PC-3 (cell line): ENCODE measurements around the gene CASP1.

Experiments
- EZH2 ChIP-seq: fragments of 300-600 bp; sonication (generic); IDR thresholded peaks from one replicate; pipeline ENCODE4 v1.6.1; 2017; ENCODE audit warnings: antibody characterized with exemption, mild to moderate bottlenecking, low read length; ENCODE audit not compliant: unreplicated experiment
- EZH2phosphoT487 ChIP-seq: fragments of 300-600 bp; sonication (generic); IDR thresholded peaks from 2 replicates; pipeline ENCODE4 v1.6.1; 2018; ENCODE audit warnings: mild to moderate bottlenecking, antibody characterized with exemption, low read length, borderline replicate concordance
- TF ChIP-seq, protein P1 (sequence below): fragments of 300-600 bp; sonication (generic); conservative IDR thresholded peaks from 2 replicates; pipeline ENCODE4 v1.5.1; 2017; ENCODE audit warnings: antibody characterized with exemption, low read depth, mild to moderate bottlenecking, low read length

DNA sequence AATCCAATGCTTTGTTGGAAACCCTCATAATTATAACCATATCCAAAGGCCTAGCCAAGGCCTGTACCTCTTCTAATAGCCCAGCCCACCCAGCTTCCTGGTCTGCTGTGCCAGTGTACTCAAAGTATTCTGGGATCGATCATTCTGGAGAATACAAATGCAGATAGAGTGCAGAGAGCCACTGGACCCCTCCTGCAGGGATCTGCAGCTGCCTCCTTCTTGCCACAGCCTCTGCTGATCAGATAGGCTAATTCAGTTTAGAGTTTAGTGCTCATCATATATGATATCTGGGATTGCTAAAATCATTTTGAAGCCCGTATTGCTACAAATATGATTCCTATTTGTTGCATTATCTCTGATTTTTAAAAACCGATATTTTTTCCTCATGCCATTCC, 29.5 kb downstream of the CASP1 start:
- TF ChIP-seq, protein P1, sequence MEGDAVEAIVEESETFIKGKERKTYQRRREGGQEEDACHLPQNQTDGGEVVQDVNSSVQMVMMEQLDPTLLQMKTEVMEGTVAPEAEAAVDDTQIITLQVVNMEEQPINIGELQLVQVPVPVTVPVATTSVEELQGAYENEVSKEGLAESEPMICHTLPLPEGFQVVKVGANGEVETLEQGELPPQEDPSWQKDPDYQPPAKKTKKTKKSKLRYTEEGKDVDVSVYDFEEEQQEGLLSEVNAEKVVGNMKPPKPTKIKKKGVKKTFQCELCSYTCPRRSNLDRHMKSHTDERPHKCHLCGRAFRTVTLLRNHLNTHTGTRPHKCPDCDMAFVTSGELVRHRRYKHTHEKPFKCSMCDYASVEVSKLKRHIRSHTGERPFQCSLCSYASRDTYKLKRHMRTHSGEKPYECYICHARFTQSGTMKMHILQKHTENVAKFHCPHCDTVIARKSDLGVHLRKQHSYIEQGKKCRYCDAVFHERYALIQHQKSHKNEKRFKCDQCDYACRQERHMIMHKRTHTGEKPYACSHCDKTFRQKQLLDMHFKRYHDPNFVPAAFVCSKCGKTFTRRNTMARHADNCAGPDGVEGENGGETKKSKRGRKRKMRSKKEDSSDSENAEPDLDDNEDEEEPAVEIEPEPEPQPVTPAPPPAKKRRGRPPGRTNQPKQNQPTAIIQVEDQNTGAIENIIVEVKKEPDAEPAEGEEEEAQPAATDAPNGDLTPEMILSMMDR, result no peak
- TF ChIP-seq EZH2phosphoT487, result no peak
- TF ChIP-seq EZH2, result no peak
